ENCODE results near the gene CDC42EP5.

GRCh38 chr19:54430306-54431254 is 42.5 kb downstream of the CDC42EP5 start:
- TF ChIP-seq CTCF (IDR thresholded peaks at IDR 0.05; ENCODE audit: low read depth, low read length, poor library complexity, severe bottlenecking) = peak; percentile 44
- no peak for TF ChIP-seq EZH2phosphoT487 (IDR thresholded peaks at IDR 0.05; ENCODE audit: borderline replicate concordance, low read length)
